Thyroid gland (tissue), 4 donors: ENCODE data around the gene RC3H2. TPM values are rescaled to one million over a fixed set of nuclear protein-coding genes. Genes with fewer than 3 reads are reported as not detected.

Experiments
- DNase-seq, 2 donors: peaks; one replicate each; pipeline ENCODE4 v3.0.0-alpha.2; 2019
- H3K27ac ChIP-seq, 3 donors: fragments of 200-600 bp; sonication (generic); 1 replicate in 2 of 3; 2 replicates in 1 of 3; pipeline ENCODE4 v1.5.1; 2016 to 2019; ENCODE audit warnings: mild to moderate bottlenecking in 1 of 3, moderate library complexity in 1 of 3
- H3K27me3 ChIP-seq: fragments of 200-600 bp; sonication (generic); one replicate; pipeline ENCODE4 v1.5.1; 2019
- H3K36me3 ChIP-seq, 2 donors: fragments of 200-600 bp; sonication (generic); one replicate each; pipeline ENCODE4 v1.5.1; 2016 to 2019
- H3K4me1 ChIP-seq, 2 donors: fragments of 200-600 bp; sonication (generic); one replicate each; pipeline ENCODE4 v1.5.1; 2017 to 2019
- H3K4me3 ChIP-seq, 3 donors: fragments of 200-600 bp; sonication (generic); replicated peaks in 1 of 3; 1 replicate in 2 of 3; 2 replicates in 1 of 3; pipeline ENCODE4 v1.5.1; 2016; ENCODE audit warnings: mild to moderate bottlenecking in 1 of 3
- H3K9me3 ChIP-seq: fragments of 200-600 bp; sonication (generic); one replicate; pipeline ENCODE4 v1.5.1; 2017
- POLR2A ChIP-seq, 2 donors: fragments of 450-650 bp; IDR thresholded peaks; one replicate each; pipeline ENCODE4 v1.6.1; 2017; ENCODE audit warnings: antibody characterized with exemption in 2 of 2, mild to moderate bottlenecking in 2 of 2, moderate library complexity in 1 of 2
- WGBS, 2 donors: methylation state at CpG; one replicate each; pipeline ENCODE4 v1.1.5; 2017; 5-methylcytosine and 5-hydroxymethylcytosine counted together
- intact Hi-C: fragments of 100-400 bp; cut with DNase I; formaldehyde crosslinking; loops from one replicate; pipeline ENCODE4 v1.15.1; 2023
- total RNA-seq, 4 donors: library from RNA; depleted of rRNA; stranded (reverse); fragments of >200 nt; gene quantifications; one replicate each; pipeline ENCODE4 v1.2.3, GENCODE V29; 2016
- TF ChIP-seq, protein P1 (sequence below), 6 experiments: fragments of 200-600 bp in 3 of 6; fragments of 450-650 bp in 3 of 6; sonication (generic) in 3 of 6; IDR thresholded peaks; one replicate each; pipeline ENCODE4 v1.5.1; 2016 to 2019; ENCODE audit warnings: antibody characterized with exemption in 6 of 6, mild to moderate bottlenecking in 2 of 6, inconsistent platforms in 1 of 6, moderate library complexity in 1 of 6

The RC3H2 gene
- total RNA-seq, 4 donors from 2014 or later, result 43.1 to 91.2 (median 52.9) TPM

DNA sequence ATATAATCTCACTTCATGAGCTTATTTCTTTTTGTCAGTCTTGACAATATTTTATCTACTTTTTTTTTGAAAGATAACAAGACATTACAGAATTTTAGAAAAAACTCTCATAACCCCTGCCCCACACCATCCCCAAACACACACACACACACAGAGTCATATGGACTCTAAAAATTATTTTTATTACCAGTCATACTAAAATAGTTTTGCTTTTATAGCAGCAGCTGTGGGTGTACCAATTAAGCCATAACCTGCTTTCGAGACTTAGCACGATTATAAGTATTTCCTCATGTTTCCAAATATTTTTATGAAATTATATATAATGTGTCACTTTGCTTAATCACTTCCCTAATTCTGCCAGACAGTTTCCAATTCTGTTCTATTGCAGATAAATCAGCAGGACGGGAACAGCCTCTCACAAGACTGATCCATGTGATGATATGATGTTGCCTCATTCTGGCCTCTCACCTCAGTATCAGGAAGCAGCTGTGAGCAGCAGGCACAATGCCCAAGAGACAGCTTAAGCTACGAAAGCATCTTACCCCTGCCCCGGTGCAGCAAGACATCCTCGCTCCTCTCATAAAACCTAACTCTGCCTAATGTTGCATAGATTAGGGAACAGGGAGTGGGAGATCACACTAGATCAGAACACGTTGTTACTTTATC, 83.7 kb downstream of the RC3H2 start:
- intact Hi-C loops, result no loop called here
- Histone ChIP-seq H3K9me3 (no peaks in the 10 kb centered on the region), H3K4me3 (no peak overlapping the region), H3K36me3 (peaks cover 19 to 22% of the 10 kb centered on the region in 2 donors), H3K27me3 (no peaks in the 10 kb centered on the region), H3K27ac (peak overlapping the region in 1 of 3 donors; percentile 48), H3K4me1 (peaks cover 1 to 3% of the 10 kb centered on the region in 2 donors)
- DNase-seq, result peak in 1 of 2 donors; percentile 17
- no peak for TF ChIP-seq POLR2A (IDR thresholded peaks at IDR 0.05)
- TF ChIP-seq, protein P1, sequence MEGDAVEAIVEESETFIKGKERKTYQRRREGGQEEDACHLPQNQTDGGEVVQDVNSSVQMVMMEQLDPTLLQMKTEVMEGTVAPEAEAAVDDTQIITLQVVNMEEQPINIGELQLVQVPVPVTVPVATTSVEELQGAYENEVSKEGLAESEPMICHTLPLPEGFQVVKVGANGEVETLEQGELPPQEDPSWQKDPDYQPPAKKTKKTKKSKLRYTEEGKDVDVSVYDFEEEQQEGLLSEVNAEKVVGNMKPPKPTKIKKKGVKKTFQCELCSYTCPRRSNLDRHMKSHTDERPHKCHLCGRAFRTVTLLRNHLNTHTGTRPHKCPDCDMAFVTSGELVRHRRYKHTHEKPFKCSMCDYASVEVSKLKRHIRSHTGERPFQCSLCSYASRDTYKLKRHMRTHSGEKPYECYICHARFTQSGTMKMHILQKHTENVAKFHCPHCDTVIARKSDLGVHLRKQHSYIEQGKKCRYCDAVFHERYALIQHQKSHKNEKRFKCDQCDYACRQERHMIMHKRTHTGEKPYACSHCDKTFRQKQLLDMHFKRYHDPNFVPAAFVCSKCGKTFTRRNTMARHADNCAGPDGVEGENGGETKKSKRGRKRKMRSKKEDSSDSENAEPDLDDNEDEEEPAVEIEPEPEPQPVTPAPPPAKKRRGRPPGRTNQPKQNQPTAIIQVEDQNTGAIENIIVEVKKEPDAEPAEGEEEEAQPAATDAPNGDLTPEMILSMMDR (IDR thresholded peaks at IDR 0.05), result no peak
- 75 to 77% methylated on average over 7 of the region's 7 CpGs for WGBS, 2 donors

DNA sequence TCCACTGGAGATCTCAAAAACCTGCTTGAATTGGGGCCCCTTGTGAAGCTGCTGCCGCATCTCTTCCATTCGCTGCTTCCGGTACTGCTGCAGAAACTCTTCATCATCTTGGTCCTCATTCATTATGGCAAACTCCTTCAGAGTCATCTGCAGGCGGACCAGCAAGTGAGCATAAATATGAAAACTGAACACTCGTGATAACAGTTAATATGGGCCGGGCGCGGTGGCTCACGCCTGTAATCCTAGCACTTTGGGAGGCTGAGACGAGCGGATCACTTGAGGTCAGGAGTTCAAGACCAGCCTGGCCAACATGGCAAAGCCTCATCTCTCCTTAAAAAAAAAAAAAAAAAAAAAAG, 84.7 kb downstream of the RC3H2 start:
- H3K4me1 ChIP-seq, result no peaks in the 10 kb centered on the region
- no peak for DNase-seq
- 96 to 98% methylated on average over 11 of the region's 11 CpGs for WGBS, 2 donors
- H3K27me3 ChIP-seq, result no peaks in the 10 kb centered on the region
- H3K36me3 ChIP-seq, result peaks cover 19 to 22% of the 10 kb centered on the region in 2 donors
- H3K27ac ChIP-seq, result no peak overlapping the region
- TF ChIP-seq POLR2A (IDR thresholded peaks at IDR 0.05), result no peak
- TF ChIP-seq, protein P1 (IDR thresholded peaks at IDR 0.05), result no peak
- no peaks in the 10 kb centered on the region for H3K9me3 ChIP-seq
- intact Hi-C loops, result no loop called here
- no peak overlapping the region for H3K4me3 ChIP-seq

DNA sequence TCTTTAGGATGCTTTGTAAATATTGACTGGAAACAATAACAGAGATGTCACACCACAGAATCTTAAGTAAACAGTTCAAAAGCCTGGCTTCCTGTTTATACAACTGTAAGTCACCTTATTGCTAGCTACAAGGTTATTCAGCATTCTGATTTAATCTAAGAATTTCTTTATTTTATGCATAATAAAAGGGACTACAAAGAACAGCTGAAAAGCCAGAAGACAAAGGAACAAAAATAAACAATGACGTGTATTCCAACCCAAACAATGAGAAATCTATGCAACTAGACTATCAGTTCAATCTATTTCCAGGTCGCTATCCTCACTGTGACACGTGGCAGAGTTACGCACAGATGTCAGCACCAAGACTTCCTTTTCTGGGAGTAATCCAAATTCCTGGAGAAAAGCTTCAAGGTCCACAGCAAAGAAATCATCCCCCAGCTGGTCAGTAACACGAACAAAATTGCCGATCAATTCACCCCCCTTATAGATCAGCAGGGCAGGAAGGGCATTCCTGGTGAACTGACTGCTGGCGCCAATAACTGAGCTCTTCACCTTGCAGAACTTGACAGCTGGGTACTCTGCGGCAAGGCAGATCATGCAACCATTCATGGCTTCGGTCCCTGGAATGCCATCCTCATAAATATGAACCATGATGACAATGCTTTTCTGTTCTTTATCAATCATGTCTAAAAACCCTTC, 85.2 kb downstream of the RC3H2 start:
- TF ChIP-seq, protein P1 (IDR thresholded peaks at IDR 0.05), result no peak
- TF ChIP-seq POLR2A (IDR thresholded peaks at IDR 0.05), result no peak
- Histone ChIP-seq H3K27me3 (no peaks in the 10 kb centered on the region), H3K4me1 (no peaks in the 10 kb centered on the region), H3K36me3 (peaks cover 19 to 22% of the 10 kb centered on the region in 2 donors), H3K4me3 (no peak overlapping the region), H3K27ac (peak overlapping the region in 1 of 3 donors; percentile 9), H3K9me3 (no peaks in the 10 kb centered on the region)
- WGBS, 2 donors, result 82 to 90% methylated on average over 9 of the region's 9 CpGs
- intact Hi-C loops, result no loop called here
- no peak for DNase-seq

DNA sequence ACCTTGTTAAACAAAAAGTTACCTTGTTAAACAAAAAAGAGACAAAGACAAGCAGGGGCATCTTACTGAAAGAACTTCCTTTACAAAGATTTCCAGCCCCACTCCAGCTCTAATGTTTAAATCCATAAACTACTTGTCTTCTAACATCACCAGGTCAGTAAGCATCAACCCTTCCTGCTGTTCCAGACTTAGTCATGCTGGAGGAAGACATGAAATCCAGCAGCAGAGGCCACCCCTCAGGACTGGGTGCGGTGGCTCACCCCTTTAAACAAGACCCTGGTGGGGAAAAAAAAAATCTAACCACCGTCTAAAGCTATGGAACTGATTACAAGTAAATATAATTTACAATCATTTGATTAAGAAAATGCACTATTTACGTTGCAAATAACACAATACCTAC, 85.8 kb downstream of the RC3H2 start:
- no peak for DNase-seq
- H3K36me3 ChIP-seq, result peaks cover 19 to 22% of the 10 kb centered on the region in 2 donors
- no peaks in the 10 kb centered on the region for H3K27me3 ChIP-seq
- no peaks in the 10 kb centered on the region for H3K4me1 ChIP-seq
- H3K9me3 ChIP-seq, result no peaks in the 10 kb centered on the region
- peak overlapping the region in 1 of 3 donors; percentile 9 for H3K27ac ChIP-seq
- 75 to 77% methylated on average over 3 of the region's 3 CpGs for WGBS, 2 donors
- no peak overlapping the region for H3K4me3 ChIP-seq
- intact Hi-C loops, result no loop called here
- no peak for TF ChIP-seq POLR2A (IDR thresholded peaks at IDR 0.05)
- TF ChIP-seq, protein P1 (IDR thresholded peaks at IDR 0.05), result no peak
